ENCODE results near the gene BAIAP3.

Gene BAIAP3

DNA sequence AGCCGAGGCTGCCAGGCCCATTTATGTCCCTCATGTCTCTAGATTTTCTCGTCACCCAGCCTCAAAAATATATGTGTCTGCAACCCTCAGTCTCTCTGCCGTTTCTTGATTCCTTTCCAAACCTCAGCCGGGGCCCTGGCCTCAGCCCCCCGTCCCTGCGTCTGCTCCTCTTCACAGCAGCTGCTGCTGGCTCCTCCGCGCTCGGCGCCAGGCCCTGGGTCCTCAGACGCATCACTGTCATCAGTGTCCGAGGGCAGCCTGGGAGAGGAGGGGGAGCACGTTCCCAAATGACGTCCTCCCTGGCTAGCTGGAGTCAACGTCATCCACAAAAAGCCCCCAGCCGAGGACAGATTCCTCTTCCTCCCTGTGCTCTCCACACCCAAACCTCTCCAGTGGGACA is 15.9 kb downstream of the BAIAP3 start:
- DNase-seq, result no peak

DNA sequence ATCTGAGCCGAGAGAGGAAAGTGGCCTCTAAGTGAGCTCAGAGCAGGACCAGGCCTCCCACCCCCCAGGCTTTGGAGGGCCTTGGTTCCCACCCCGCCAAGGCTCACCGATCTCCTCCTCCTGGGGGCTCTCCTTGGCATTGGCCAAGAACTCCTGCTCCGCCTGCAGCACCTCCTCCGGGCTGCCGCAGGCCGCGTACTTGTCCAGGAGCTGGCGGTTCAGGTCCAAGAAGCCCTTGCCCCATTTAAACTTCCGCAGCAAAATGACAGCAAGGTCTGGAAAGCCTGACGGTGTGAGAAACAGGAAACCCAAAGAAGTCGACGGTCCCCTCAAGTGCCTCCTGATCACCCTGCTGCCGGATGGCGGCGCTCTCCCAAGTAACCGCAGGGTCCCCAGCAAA is 16.5 kb downstream of the BAIAP3 start:
- no peak for DNase-seq

DNA sequence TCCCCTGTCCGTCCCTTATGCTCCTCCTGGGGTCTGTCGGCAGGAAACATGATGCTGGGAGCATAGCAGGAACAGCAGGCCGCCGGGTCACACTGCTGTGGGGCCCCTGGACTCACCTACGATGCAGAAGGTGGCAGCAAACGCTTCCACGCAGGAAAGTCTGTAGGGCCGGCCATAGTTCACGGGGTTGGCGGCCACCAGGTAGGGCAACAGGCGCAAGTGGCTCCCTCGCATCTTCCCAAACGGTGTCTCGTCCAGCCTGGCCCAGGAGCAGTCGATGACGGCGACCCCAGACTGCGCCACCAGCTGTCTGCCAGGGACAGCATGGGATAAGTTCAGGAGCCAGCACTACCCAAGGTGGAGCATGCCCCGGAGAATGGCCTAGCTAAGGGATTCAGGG is 17.2 kb downstream of the BAIAP3 start:
- no peak for DNase-seq

DNA sequence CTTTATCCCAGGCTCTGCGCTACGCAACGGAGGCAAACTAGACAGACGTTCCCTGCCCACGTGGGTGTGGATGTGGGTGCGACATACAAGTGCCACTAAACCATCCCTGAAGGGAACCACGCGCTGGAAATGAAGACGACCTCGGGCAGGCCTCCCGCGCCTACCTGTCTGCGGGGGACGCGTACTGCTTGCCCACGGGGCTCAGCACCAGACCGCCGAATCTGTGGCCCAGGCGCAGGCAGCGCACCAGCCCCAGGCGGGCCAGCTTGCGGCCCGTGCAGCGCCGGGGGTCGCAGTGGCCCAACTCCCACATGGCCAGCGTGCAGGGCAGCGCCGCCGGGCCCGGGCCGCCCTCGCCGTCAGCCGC is 17.8 kb downstream of the BAIAP3 start:
- DNase-seq, result no peak

DNA sequence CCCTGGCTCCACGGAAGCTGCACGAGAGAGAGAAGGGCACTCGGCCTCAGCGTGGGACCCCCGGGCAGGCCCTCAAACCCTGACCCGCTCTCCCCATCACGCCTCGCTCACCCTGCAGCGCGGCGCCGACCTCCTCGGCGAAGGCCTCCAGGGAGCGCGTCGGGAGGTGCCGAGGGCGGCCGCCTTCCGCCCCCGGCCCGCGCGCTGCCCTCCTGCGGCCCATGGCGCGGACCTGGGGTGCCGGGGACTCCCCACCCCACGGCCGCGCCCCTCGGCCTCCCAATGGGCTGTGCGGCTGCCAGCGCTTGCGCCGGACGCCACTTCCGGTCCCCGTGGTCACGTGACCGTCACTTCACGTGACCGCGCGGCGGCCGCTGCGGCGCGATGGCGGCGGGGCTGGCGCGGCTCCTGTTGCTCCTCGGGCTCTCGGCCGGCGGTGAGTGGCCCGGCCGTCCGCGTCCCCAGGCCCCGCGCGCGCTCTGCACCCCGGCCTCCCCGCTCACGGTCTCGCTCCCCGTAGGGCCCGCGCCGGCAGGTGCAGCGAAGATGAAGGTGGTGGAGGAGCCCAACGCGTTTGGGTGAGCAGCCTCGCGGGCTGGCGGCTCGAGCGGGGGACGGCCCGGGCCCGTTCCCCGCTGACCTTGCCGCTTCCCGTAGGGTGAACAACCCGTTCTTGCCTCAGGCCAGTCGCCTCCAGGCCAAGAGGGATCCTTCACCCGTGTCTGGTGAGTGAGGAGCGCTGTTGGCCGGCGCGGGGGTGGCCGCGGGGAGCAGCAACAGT is 18.3 kb downstream of the BAIAP3 start, which contains the start of the genes GNPTG and TSR3:
Gene GNPTG (plus strand): TSS at position 350 of the 781 bp plus-strand sequence. CDS start 35 bp downstream, at position 385.
Gene TSR3 (minus strand): TSS at position 297 of the 781 bp plus-strand sequence. CDS start 74 bp downstream, at position 223.
- peak; percentile 90 for DNase-seq

DNA sequence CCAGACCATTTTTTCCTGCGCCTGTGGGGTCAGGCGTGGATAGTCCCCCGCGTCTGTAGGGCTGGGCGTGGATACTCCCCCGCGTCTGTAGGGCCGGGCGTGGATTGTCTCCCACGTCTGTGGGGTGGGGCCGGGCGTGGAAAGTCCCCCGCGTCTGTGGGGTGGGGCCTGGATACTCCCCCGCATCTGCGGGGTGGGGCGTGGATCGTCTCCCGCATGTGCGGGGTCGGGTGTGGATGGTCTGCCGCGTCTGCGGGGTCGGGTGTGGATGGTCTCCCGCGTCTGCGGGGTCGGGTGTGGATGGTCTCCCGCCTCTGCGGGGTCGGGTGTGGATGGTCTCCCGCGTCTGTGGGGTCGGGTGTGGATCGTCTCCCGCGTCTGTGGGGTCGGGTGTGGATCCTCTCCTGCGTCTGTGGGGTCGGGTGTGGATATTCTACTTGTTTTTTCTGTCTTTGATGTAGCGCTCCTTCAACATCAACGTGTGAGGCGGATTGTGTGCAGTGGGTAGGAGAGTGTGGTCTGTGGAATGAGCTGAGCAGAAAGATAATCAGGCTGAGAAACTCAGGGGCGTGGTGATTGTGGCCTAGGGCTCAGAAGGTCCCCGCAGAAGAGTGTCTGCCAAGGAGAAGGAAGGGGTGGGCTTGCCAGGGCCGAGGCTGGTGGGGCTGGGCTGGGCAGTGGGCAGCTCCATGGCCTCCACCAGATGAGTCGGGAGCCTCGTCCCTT is 21.5 kb downstream of the BAIAP3 start:
- no peak for DNase-seq

DNA sequence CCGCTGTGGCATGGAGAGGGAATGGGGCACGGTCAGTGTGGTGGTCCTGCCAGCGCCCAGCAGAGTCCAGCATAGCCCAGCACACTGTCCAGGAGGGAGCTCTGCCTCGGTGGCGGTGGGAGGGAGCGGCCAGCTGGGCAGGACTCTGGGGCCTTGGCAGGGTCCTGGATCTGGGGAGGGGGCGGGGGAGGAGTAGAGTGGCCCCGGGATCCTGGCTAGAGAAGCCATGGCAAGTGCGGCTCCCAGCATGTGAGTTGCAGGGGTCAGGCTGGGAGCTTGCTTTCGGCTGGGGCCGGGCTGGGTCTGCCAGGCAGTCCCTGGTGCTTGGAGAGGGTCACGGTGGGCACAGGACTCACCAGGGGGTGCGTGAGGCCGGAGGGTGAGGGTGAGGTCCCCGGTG is 22.1 kb downstream of the BAIAP3 start:
- no peak for DNase-seq

DNA sequence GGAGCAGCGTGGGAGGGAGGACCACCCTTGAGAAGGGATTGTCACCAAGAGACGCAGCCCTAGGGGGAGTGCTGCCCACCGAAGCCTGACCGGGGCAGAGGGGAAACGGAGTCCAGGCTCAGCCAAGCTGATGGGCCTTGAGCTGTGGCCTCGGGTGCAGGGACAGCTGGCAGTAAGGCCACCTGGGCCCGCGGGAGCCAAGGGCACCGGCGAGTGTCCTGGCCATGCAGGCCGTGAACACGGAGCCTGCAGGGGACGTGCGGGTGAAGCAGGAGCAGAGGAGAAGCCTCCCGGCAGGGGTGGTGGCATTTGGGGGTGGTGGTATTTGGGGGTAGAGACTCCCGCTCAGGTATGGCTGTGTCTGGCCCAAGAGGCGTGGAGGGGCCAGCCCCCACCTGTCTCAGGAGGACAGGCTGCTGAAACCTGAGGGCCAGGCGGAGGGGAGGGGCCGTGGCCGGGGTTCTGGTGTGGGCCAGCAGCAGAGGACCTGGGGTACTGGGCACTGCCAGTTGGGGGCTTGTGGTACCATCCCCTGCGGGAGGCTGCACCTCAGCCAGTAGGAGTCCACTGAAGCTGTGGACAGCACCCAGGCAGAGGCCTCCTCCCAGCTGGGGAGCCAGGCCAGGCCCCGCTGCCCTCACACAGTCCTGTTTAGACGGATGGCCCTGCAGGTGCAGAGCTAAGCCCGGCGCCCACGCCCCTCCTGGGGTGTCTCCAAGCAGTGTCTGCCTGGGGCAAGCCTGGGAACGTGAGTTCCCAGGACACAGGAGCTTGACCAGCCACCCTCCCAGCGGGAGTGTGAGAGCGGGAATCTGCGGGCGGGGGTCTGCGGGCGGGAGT is 22.8 kb downstream of the BAIAP3 start:
- DNase-seq, result no peak

DNA sequence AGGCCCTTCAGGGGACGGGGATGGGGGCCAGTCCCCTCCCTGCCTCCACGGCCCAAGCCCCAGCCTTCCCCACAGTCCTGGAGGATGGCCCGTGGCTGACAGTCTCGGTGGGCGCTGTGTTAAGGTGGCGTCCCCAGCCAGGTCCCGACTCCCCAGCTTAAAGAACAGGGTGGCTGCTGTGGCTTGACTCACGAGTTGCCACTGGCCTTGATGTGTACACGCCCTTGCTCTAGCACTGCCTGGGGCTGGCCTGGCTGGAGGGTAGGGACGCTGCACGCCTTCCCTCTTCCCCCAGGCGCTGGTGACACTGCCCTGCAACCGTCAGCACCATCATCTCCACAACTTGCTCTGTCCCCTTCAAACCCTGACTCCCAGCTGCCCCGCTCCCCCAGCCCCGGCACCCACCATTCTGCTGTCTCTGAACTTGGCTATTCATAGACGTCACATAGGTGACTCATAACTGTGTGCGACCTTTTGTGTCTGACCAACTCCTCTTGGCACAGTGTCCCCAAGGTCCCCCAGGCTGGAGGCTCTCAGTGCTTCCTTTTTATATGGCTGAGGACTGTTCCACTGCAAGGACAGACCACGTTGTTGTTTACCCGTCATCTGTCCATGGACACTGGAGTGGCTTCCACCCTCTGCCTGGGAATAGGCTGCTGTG is 24.6 kb downstream of the BAIAP3 start:
- DNase-seq, result peak; percentile 28

DNA sequence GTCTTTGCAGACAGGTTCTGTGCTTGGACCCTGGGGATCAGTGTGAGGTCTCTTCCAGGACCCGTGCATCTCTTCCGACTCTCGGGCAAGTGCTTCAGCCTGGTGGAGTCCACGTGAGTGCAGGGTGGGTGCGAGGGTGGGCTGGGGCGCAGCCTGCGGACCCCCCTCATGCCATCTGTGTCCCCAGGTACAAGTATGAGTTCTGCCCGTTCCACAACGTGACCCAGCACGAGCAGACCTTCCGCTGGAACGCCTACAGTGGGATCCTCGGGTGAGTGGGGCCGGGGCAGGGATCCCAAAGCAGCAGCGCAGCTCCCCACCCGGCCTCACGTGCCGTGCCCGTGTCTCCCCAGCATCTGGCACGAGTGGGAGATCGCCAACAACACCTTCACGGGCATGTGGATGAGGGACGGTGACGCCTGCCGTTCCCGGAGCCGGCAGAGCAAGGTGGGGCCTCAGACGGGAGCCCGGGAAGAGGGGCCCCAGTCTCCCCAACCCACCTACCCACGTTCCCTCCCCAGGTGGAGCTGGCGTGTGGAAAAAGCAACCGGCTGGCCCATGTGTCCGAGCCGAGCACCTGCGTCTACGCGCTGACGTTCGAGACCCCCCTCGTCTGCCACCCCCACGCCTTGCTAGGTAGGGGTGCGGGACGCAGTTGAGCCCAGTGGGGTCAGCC is 28.4 kb downstream of the BAIAP3 start:
- no peak for DNase-seq

DNA sequence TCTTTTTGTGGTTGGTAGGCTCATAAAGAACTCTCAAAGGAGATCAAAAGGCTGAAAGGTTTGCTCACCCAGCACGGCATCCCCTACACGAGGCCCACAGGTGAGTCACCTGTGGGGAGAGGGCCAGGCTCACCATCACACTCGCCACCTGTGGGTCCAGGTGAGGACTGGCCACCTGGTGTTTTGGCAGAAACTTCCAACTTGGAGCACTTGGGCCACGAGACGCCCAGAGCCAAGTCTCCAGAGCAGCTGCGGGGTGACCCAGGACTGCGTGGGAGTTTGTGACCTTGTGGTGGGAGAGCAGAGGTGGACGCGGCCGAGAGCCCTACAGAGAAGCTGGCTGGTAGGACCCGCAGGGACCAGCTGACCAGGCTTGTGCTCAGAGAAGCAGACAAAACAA is 29.4 kb downstream of the BAIAP3 start:
- DNase-seq, result no peak

DNA sequence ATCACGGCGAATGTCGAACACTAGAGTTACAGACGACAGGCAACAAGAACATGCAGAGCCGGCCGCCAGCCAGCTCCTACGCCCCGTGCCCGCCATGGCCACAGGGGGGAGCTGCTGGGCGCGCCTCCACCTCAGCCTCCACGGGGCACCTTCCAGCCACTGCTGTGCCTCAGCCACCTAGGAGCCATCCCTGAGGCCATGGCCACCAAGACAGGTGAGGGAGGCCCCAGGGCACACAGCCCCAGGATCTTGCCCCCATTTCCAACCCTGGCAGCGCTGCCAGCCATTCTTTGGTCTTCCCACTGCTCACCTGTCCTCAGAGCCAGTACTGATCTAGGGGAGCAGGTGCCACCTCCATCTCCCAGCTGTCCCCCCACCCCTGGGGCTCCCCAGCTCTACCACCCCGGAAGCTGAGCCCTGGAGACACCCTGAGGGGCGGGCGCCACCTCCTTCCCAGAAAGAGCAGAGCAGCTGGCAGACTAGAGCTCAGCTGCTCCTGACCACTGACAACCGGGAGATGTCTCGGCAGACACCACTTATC is 30.1 kb downstream of the BAIAP3 start:
- peak; percentile 54 for DNase-seq

DNA sequence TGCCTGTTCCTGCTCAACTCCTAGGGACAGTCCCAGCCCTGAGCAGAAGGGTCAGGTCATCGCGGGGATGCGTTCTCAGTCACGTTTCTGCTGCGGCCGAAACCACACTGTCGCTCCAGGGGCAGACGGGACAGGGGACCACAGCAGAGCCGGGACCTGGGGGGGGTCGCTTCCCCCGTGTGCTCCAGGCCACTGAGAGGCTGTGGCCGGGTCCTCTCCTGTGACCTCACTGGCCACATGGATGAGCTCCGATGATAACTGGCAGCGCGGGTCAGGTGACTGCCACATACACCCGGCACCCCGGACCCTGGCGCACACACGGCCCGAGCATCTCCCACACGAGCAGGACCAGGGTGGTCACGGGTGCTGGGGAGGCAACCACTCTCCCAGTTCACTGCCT is 31.1 kb downstream of the BAIAP3 start:
- DNase-seq, result no peak

DNA sequence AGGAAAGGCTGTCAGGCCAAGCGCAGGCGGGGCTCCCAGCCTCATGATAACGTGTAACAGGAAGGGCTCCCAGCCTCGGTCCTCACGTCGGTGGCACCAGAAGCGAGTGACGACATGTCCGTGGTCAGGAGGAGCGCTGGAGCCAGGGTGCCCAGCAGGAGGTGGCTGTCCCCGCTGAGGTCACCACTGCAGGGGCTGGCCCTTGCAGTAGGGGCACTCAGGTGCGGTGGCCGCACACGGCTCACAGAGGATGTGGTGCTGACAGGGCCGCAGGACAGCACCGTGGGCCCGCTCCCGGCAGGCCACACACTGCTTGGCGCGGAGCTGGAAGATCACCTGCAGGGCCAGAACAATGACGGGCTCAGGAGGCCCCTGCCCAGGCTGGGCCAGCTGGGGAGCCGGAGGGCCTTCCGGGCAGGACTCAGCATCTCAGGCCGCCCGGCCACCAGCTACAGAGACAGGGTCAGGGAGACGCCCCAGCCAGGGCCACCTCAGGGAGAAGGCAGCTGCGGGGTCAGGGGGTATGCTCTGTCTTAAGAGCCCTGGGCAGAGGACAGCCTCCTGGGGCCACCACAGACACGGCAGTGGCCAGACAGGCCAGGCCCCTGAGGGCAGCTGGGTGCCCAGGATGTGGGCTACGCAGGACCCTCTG is 32.7 kb downstream of the BAIAP3 start:
- DNase-seq, result no peak

DNA sequence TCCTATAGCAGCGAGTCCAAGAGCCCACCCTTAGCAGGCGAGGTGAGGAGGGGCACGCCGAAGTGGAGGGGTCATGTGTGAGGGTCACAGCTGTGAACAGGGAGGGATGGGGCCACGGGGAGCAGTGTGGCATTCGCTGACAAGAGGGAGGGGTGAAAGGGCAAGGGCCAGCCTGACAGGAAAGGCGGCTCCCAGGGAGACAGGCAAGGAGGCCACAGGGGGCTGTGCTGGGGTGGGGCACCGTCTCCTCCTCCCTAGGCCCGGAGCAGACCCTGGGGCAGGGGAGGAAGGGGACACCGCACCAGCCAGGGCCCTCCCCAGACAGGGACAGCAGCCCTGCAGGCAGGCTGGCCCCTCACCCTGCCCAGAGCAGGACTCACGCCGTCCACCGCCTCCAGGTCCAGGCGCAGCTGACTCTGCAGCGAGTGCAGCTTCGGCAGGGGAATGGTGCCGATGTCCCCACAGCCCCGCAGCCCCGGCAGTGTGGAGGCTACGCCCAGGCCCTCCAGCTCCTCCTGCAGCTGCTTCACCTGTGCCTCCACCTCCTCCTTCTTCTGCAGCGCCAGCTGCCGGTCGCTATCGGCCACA is 33.4 kb downstream of the BAIAP3 start:
- no peak for DNase-seq

DNA sequence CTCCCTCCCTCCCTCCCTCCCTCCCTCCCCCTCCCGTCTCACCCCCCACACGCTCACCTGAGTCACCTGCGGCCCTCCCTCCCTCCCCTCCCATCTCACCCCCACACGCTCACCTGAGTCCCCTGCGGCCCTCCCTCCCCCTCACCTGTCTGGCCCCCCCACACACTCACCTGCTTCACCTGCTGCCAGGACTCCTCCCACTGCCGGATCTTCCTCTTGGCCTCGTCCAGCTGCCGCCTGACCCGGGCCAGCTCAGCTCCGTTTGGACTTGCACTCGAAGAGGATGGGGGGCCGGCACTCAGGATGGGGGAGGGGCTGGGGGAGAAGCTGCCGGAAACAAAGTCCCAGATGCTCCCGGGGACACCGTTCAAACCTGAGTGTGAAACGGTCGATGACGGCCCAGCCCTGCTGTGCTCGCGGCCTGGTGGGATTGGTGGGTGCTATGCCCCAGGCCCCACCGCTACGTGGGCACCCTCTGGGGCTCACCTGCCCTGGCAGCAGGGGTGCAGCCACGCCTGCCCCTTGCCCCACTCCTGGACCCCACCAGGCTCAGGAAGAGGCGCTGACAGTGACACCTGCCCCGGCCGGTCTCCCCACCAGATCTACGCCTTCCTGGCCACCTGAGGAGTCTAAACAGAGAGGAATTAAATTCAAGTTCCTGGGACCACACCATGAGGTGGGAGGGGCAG is 34.2 kb downstream of the BAIAP3 start:
- DNase-seq, result no peak

DNA sequence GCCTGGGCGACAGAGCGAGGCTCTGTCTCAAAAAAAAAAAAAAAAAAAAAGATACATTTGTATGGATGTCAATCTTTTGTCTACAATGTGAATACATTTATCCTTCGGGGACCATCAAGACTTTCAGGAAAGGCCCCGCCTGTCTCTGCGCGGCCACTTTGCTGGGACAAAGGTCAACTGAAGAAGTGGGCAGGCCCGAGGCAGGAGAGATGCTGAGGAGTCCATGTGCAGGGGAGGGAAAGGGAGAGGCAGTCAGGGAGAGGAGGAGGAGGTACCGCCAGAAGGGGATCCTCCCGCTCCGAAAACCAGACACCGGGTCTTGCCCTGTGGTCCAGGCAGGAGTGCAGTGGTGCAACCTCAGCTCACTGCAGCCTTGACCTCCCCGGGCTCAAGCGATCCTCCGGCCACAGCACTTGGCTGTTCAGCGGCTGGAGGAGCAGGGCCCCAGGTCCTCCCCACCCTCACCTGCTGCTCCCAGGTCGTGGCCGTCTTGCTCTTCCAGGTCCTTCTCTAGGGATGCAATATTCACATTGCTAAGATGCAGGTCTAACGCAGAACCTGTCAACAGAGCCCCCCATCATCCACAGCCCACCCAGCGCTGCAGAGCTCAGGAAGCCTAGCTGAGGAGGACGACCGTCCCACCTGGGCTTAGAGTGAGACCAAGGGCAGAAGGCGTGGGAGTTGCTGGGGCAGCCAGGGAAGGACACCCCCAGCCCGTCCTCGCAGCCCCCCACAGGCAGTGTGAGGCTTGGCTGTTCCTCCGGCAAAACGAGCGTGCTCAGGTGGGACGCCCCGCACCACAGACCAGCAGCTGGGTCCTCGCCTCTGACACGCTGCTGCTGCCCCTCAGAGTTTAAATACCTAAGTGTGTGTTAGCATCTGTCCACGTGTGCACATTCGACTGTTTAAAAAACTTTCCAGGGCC is 37.9 kb downstream of the BAIAP3 start:
- no peak for DNase-seq

DNA sequence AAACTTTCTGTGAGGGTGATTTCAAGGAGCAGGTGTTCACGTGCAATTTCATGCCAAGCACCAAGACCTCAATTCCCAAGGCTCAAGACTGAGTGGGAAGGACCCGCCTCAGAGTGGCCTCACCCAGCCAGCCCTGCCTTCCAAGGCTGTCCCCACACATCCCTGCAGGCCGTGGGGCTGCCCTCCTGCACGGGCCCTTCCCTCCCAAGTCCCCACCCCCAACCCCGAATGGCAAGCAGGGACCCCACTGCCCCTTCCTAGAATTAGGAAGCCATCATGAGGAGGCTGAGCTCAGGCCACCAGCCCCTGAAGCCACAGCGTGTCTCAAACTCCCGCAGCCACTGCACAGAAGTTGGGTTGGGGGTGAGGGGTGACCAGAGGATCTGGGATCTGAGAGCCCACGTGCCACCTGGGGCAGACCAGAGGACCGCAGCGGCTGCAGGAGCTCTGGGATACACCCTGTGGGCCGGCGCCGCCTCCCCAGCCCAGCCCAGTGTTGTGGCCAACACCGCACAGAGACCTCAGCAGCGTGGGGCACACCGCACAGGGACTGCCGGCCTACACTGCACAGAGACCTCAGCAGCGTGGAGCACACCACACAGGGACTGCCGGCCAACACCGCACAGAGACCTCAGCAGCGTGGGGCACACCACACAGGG is 39.0 kb downstream of the BAIAP3 start:
- DNase-seq, result no peak
